Karpas-422 (cell line): Measurements from ENCODE around the gene KCNE4. TPM values are rescaled to one million over a fixed set of nuclear protein-coding genes. Genes with fewer than 3 reads are reported as not detected.

Experiments
- DNase-seq: peaks from one replicate; pipeline ENCODE4 v3.0.0-alpha.2; 2015
- H2AFZ ChIP-seq: fragments of 200-600 bp; sonication (generic); 2 replicates; pipeline ENCODE4 v1.6.1; 2014; ENCODE audit warnings: antibody characterized with exemption, low read length, mixed read lengths
- H3K27ac ChIP-seq: fragments of 200-600 bp; sonication (generic); 2 replicates; pipeline ENCODE4 v1.5.1; 2014; ENCODE audit warnings: mild to moderate bottlenecking, low read length, moderate library complexity
- H3K27me3 ChIP-seq: fragments of 200-600 bp; sonication (generic); 2 replicates; pipeline ENCODE4 v1.6.1; 2014; ENCODE audit warnings: low read length, mixed read lengths
- H3K36me3 ChIP-seq: fragments of 200-600 bp; sonication (generic); 2 replicates; pipeline ENCODE4 v1.6.1; 2014; ENCODE audit warnings: low read length, mixed read lengths; ENCODE audit not compliant: insufficient read depth
- H3K4me1 ChIP-seq: fragments of 200-600 bp; sonication (generic); 2 replicates; pipeline ENCODE4 v1.6.1; 2014; ENCODE audit warnings: mild to moderate bottlenecking, low read length, mixed read lengths
- H3K4me2 ChIP-seq: fragments of 200-600 bp; sonication (generic); 2 replicates; pipeline ENCODE4 v1.6.1; 2014; ENCODE audit warnings: low read length, low read depth, mild to moderate bottlenecking; ENCODE audit not compliant: poor library complexity, severe bottlenecking
- H3K4me3 ChIP-seq: fragments of 200-600 bp; sonication (generic); 2 replicates; pipeline ENCODE4 v1.5.1; 2014; ENCODE audit warnings: mild to moderate bottlenecking, antibody characterized with exemption, low read length, mixed read lengths
- H3K79me2 ChIP-seq: fragments of 200-600 bp; sonication (generic); 2 replicates; pipeline ENCODE4 v1.6.1; 2014; ENCODE audit warnings: mild to moderate bottlenecking, low read length, mixed read lengths
- H3K9ac ChIP-seq: fragments of 200-600 bp; sonication (generic); 2 replicates; pipeline ENCODE4 v1.6.0; 2014; ENCODE audit warnings: low read length
- H3K9me2 ChIP-seq: fragments of 200-600 bp; sonication (generic), shearing (Covaris generic); replicated peaks from 2 replicates; pipeline ENCODE4 v1.6.0; 2014; ENCODE audit warnings: mild to moderate bottlenecking, low read length, moderate library complexity; ENCODE audit not compliant: insufficient read depth
- H3K9me3 ChIP-seq: fragments of 300-700, 200-600 bp; sonication (generic); 2 replicates; pipeline ENCODE4 v1.6.1; 2014; ENCODE audit warnings: low read length, mixed read lengths
- H4K20me1 ChIP-seq: fragments of 200-600 bp; sonication (generic); 2 replicates; pipeline ENCODE4 v1.6.1; 2014; ENCODE audit warnings: mild to moderate bottlenecking, antibody characterized with exemption, low read length, low read depth; ENCODE audit not compliant: insufficient read depth
- total RNA-seq: library from RNA; depleted of rRNA; stranded (reverse); fragments of >200 nt; shearing (Covaris generic); gene quantifications from 2 replicates; pipeline ENCODE4 v1.2.3, GENCODE V29; 2014; ENCODE audit warnings: low replicate concordance

Gene KCNE4
- total RNA-seq, 1 experiment from 2014 or later = not detected

DNA sequence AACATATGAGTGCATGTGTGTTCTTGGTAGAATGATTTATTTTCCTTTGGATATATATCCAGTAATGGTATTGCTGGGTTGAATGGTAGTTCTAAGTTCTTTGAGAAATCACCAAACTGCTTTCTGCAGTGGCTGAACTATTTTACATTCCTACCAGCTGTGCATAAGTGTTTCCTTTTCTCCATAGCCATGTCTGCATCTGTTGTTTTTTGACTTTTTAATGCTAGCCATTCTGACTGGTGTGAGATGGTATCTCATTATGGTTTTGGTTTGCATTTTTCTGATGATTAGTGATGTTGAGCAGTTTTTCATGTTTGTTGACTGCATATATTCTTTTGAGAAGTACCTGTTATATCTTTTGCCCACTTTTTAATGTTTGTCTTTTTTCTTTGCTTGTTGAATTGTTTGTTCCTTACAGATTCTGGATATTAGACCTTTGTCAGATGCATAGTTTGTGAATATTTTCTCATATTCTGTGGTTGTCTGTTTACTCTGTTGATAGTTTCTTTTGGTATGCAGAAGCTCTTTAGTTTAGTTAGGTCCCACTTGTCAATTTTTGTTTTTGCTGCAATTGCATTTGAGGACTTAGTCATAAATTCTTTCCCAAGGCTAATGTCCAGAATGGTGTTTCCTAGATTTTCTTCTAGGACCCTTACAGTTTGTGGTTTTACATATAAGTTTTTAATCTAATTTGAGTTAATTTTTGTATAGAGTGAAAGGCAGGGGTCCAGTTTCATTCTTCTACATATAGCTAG is 17.6 kb upstream of the KCNE4 start:
- H3K4me1 ChIP-seq = no peaks in the 10 kb centered on the region
- no peak for DNase-seq
- no peaks in the 10 kb centered on the region for H3K36me3 ChIP-seq
- H4K20me1 ChIP-seq = no peaks in the 10 kb centered on the region
- no peaks in the 10 kb centered on the region for H3K9me2 ChIP-seq
- H3K4me2 ChIP-seq = no peak overlapping the region
- no peaks in the 10 kb centered on the region for H3K9me3 ChIP-seq
- H3K79me2 ChIP-seq = no peaks in the 10 kb centered on the region
- H2AFZ ChIP-seq = no peak overlapping the region
- H3K27ac ChIP-seq = no peak overlapping the region
- H3K27me3 ChIP-seq = no peaks in the 10 kb centered on the region
- no peak overlapping the region for H3K4me3 ChIP-seq
- H3K9ac ChIP-seq = no peak overlapping the region

DNA sequence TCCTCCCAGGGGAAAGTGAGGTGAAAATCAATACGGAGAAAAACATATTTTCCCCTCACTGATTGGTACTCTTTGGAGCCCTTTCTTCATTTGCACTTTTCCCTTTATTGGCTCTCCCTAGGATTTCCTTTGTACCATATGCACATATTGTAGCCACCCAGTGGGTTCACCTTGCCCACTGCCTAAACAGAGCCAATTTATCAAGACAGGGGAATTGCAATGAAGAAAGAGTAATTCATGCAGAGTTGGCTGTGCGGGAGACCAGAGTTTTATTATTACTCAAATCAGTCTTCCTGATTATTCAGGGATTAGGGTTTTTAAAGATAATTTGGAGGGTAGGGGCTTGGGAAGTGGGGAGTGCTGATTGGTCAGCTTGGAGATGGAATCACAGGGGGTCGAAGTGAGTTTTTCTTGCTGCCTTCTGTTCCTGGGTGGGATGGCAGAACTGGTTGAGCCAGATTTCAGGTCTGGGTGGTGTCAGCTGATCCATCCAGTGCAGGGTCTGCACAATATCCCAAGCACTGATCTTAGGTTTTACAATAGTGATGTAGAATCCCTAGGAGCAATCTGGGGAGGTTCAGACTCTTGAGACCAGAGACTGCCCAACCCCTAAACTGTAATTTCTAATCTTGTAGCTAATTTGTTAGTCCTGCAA is 15.1 kb upstream of the KCNE4 start:
- H3K4me3 ChIP-seq = no peak overlapping the region
- no peaks in the 10 kb centered on the region for H3K36me3 ChIP-seq
- H3K4me1 ChIP-seq = no peaks in the 10 kb centered on the region
- no peaks in the 10 kb centered on the region for H3K79me2 ChIP-seq
- no peak overlapping the region for H2AFZ ChIP-seq
- no peak for DNase-seq
- no peaks in the 10 kb centered on the region for H3K27me3 ChIP-seq
- H3K9me3 ChIP-seq = no peaks in the 10 kb centered on the region
- no peak overlapping the region for H3K9ac ChIP-seq
- no peak overlapping the region for H3K4me2 ChIP-seq
- H3K27ac ChIP-seq = no peak overlapping the region
- H4K20me1 ChIP-seq = no peaks in the 10 kb centered on the region
- no peaks in the 10 kb centered on the region for H3K9me2 ChIP-seq

DNA sequence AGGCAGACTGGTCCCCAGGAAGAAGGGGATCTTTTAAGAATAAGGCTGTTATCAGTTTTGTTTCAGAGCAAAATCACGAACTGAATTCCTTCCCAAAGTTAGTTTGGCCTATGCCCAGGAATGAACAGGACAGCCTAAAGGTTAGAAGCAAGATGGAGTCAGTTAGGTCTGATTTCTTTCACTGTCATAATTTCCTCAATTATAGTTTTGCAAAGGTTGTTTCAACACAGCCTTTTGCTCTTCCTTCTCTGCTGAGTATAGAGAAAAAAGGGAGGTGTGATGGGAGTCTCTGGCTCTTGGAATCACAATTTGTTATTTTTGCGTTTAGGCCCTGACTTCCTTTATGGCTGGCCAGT is 14.6 kb upstream of the KCNE4 start:
- Histone ChIP-seq H3K9ac (no peak overlapping the region), H3K27me3 (no peaks in the 10 kb centered on the region), H4K20me1 (no peaks in the 10 kb centered on the region), H3K4me2 (no peak overlapping the region), H3K9me2 (no peaks in the 10 kb centered on the region), H3K9me3 (no peaks in the 10 kb centered on the region), H2AFZ (no peak overlapping the region), H3K4me1 (no peaks in the 10 kb centered on the region), H3K27ac (no peak overlapping the region), H3K4me3 (no peak overlapping the region), H3K36me3 (no peaks in the 10 kb centered on the region), H3K79me2 (no peaks in the 10 kb centered on the region)
- DNase-seq = no peak

DNA sequence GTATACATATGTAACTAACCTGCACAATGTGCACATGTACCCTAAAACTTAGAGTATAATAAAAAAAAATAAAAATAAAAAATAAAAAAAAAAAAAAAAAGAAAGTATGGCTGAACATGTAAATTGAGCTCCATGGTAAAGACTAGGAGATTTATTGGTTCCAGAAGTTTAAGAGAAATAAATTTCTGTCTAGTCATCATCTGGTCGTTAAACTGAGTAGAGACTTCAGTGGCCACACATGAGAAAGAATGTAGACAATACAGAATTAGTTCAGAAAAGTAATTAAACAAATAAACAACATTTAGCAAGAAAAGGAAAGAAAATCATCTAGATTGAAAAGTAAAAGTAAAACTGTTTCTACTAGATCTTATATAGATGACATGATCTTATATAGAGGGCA is 12.4 kb upstream of the KCNE4 start:
- no peaks in the 10 kb centered on the region for H3K79me2 ChIP-seq

DNA sequence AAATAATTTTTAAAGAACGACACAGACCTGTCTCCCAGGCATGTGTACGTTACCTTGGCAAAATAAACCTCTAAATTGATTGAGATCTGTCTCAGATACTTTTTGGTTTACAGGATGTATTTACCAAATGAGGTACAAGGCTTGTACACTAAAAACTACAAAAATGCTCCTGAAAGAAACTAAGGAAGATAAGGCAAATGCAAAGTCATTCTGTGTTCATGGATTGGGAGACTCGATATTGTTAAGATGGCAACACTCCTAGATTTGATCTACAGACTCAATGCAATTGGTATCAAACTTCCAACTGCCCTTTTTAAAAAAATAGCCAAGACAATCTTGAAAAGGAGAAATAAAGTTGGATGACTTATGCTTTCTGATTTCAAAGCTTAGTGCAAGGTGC is 11.5 kb upstream of the KCNE4 start:
- Histone ChIP-seq H3K79me2 (no peaks in the 10 kb centered on the region), H3K9me3 (no peaks in the 10 kb centered on the region), H3K27me3 (no peaks in the 10 kb centered on the region), H3K4me3 (no peak overlapping the region), H3K9ac (no peak overlapping the region), H3K4me1 (no peaks in the 10 kb centered on the region), H2AFZ (no peak overlapping the region), H3K36me3 (no peaks in the 10 kb centered on the region), H3K4me2 (no peak overlapping the region), H3K9me2 (no peaks in the 10 kb centered on the region), H4K20me1 (no peaks in the 10 kb centered on the region), H3K27ac (no peak overlapping the region)
- no peak for DNase-seq

More for the DNA sequence above, 12.4 kb upstream of the KCNE4 start:
- no peak overlapping the region for H3K9ac ChIP-seq
- no peaks in the 10 kb centered on the region for H4K20me1 ChIP-seq
- H2AFZ ChIP-seq = no peak overlapping the region
- no peak for DNase-seq
- no peak overlapping the region for H3K4me3 ChIP-seq
- H3K36me3 ChIP-seq = no peaks in the 10 kb centered on the region
- no peaks in the 10 kb centered on the region for H3K9me2 ChIP-seq
- no peak overlapping the region for H3K4me2 ChIP-seq
- no peaks in the 10 kb centered on the region for H3K9me3 ChIP-seq
- H3K4me1 ChIP-seq = no peaks in the 10 kb centered on the region
- no peak overlapping the region for H3K27ac ChIP-seq
- H3K27me3 ChIP-seq = no peaks in the 10 kb centered on the region

DNA sequence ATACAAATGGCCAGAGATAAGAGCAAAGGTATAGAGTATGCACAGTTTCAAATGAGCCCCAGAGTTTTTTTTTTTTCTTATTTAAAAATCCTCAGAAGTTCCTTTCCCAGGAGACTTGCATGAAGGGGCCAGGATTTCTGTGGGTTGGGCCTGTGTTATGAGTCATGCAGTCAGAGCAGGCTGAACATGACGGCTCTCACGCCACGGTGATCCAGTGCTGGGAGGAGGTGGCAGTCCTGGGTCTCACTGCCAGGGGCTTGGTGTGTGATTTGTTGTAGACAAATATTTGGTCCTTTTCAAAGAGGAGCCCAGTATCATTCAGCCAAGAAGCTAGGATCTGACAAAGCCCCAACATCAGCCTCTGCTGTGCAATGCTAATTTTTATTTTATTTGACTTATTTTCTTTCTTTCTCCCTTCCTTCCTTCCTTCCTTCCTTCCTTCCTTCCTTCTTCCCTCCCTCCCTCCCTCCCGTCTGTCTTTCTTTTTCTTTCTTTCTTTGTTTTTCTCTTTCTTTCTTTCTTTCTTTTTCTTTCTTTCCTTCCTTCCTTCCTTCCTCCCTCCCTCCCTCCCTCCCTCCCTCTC is 10.4 kb upstream of the KCNE4 start:
- Histone ChIP-seq H3K27ac (no peak overlapping the region), H3K4me1 (no peaks in the 10 kb centered on the region), H3K36me3 (no peaks in the 10 kb centered on the region), H3K9me3 (no peaks in the 10 kb centered on the region), H3K79me2 (no peaks in the 10 kb centered on the region), H3K4me2 (no peak overlapping the region), H4K20me1 (no peaks in the 10 kb centered on the region), H3K9me2 (no peaks in the 10 kb centered on the region), H3K27me3 (no peaks in the 10 kb centered on the region), H3K4me3 (no peak overlapping the region), H3K9ac (no peak overlapping the region), H2AFZ (no peak overlapping the region)
- no peak for DNase-seq

DNA sequence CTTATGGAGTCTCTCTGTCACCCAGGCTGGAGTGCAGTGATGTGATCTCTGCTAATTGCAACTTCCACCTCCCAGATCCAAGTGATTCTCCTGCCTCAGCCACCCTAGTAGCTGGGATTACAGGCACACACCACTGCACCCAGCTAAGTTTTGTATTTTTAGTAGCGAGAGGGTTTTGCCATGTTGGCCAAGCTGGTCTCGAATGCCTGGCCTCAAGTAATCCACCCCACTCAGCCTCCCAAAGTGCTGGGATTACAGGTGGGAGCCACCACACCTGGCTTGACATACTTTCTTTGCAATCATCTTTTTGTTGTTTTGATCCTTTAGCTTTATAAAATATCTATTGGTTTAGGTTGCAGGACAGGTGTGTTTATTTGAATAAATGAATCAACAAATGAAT is 9.7 kb upstream of the KCNE4 start:
- H3K4me3 ChIP-seq = no peak overlapping the region
- H4K20me1 ChIP-seq = no peaks in the 10 kb centered on the region
- no peaks in the 10 kb centered on the region for H3K27me3 ChIP-seq
- no peak overlapping the region for H3K9ac ChIP-seq
- no peaks in the 10 kb centered on the region for H3K9me3 ChIP-seq
- H3K4me1 ChIP-seq = no peaks in the 10 kb centered on the region
- H2AFZ ChIP-seq = no peak overlapping the region
- no peaks in the 10 kb centered on the region for H3K79me2 ChIP-seq
- no peaks in the 10 kb centered on the region for H3K9me2 ChIP-seq
- H3K4me2 ChIP-seq = no peak overlapping the region
- DNase-seq = no peak
- H3K36me3 ChIP-seq = no peaks in the 10 kb centered on the region
- H3K27ac ChIP-seq = no peak overlapping the region

DNA sequence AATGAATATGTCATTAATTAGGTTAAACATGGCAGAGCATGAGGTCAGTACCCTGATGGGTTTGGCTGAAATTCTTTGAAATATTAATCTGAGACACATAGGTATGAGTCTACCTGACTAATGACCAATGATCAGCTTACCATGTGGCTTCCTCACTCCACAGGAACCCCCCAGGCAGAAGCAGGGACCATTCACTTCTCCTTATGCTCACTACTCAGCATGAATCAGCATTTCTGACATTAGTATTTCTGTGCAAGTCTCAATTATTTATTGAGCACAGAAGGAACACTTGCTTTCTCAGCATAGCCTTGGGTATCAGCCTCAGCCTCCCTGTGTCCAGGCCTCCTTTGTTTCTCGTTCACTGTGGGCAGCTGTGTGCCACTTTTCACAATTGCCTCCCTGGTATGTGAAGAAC is 9.3 kb upstream of the KCNE4 start:
- Histone ChIP-seq H3K79me2 (no peaks in the 10 kb centered on the region), H3K9ac (no peak overlapping the region), H3K9me2 (no peaks in the 10 kb centered on the region), H3K27me3 (no peaks in the 10 kb centered on the region), H3K4me1 (no peaks in the 10 kb centered on the region), H3K4me2 (no peak overlapping the region), H2AFZ (no peak overlapping the region), H4K20me1 (no peaks in the 10 kb centered on the region), H3K36me3 (no peaks in the 10 kb centered on the region), H3K27ac (no peak overlapping the region), H3K9me3 (no peaks in the 10 kb centered on the region), H3K4me3 (no peak overlapping the region)
- DNase-seq = no peak
